Loucy (cell line): ENCODE data around the gene ATP8A1.

Experiments used
- H2AFZ ChIP-seq: fragments of 200-600 bp; sonication (generic); 2 replicates; pipeline ENCODE4 v1.6.0; 2016; ENCODE audit warnings: antibody characterized with exemption, mild to moderate bottlenecking, low read length, moderate library complexity
- H3F3A ChIP-seq: fragments of 200-600 bp; 2 replicates; pipeline ENCODE4 v1.6.0; 2016; ENCODE audit warnings: antibody characterized with exemption, low read depth, mild to moderate bottlenecking
- H3K27me3 ChIP-seq: fragments of 200-600 bp; sonication (generic); 2 replicates; pipeline ENCODE4 v1.6.1; 2014; ENCODE audit warnings: low read length, mild to moderate bottlenecking; ENCODE audit not compliant: insufficient read depth, poor library complexity, severe bottlenecking
- H3K36me3 ChIP-seq: fragments of 200-600 bp; sonication (generic); 2 replicates; pipeline ENCODE4 v1.6.1; 2016; ENCODE audit warnings: low read length; ENCODE audit not compliant: insufficient read depth
- H3K4me1 ChIP-seq: fragments of 200-600 bp; sonication (generic); 2 replicates; pipeline ENCODE4 v1.5.1; 2014; ENCODE audit warnings: low read length, mild to moderate bottlenecking; ENCODE audit not compliant: insufficient read depth, poor library complexity, severe bottlenecking
- H3K4me2 ChIP-seq: fragments of 200-600 bp; sonication (generic); 2 replicates; pipeline ENCODE4 v1.6.0; 2014; ENCODE audit warnings: antibody characterized with exemption, low read length, low read depth, mild to moderate bottlenecking; ENCODE audit not compliant: poor library complexity, severe bottlenecking
- H3K4me3 ChIP-seq: fragments of 200-600 bp; sonication (generic); 2 replicates; pipeline ENCODE4 v1.5.1; 2014; ENCODE audit warnings: low read length, mild to moderate bottlenecking, mixed read lengths; ENCODE audit not compliant: poor library complexity, severe bottlenecking
- H3K79me2 ChIP-seq: fragments of 200-600 bp; sonication (generic); 2 replicates; pipeline ENCODE4 v1.6.1; 2014; ENCODE audit warnings: low read length; ENCODE audit not compliant: insufficient read depth
- H3K9ac ChIP-seq: fragments of 200-600 bp; sonication (generic); 2 replicates; pipeline ENCODE4 v1.6.0; 2014; ENCODE audit warnings: mild to moderate bottlenecking, low read depth, low read length, moderate library complexity; ENCODE audit not compliant: poor library complexity, severe bottlenecking
- H3K9me2 ChIP-seq: fragments of 200-600 bp; sonication (generic); replicated peaks from 2 replicates; pipeline ENCODE4 v1.6.1; 2016; ENCODE audit warnings: low read depth, low read length, mixed read lengths
- H3K9me3 ChIP-seq: fragments of 200-600 bp; sonication (generic); 2 replicates; pipeline ENCODE4 v1.6.1; 2014; ENCODE audit warnings: mild to moderate bottlenecking, antibody characterized with exemption, low read length, low read depth; ENCODE audit not compliant: insufficient read depth
- H4K20me1 ChIP-seq: fragments of 200-600 bp; sonication (generic); 2 replicates; pipeline ENCODE4 v1.6.0; 2014; ENCODE audit warnings: antibody characterized with exemption, low read length, mild to moderate bottlenecking; ENCODE audit not compliant: insufficient read depth, poor library complexity, severe bottlenecking
- EZH2phosphoT487 ChIP-seq: fragments of 200-600 bp; IDR thresholded peaks from 2 replicates; pipeline ENCODE4 v1.6.1; 2018; ENCODE audit warnings: antibody characterized with exemption, mild to moderate bottlenecking, moderate library complexity, borderline replicate concordance
- TF ChIP-seq, protein P1 (sequence below): fragments of 200-600 bp; sonication (generic); conservative IDR thresholded peaks from 2 replicates; pipeline ENCODE4 v1.5.1; 2014; ENCODE audit warnings: mild to moderate bottlenecking, antibody characterized with exemption, low read length

Gene ATP8A1

GRCh38 chr4:42547805-42548204 is 109.1 kb downstream of the ATP8A1 start:
- peaks cover under 1% of the 10 kb centered on the region; the same call in 1 of the 2 replicates for H3K36me3 ChIP-seq
- H3K9me2 ChIP-seq: no peaks in the 10 kb centered on the region
- H3K4me1 ChIP-seq: no peaks in the 10 kb centered on the region
- TF ChIP-seq, protein P1, sequence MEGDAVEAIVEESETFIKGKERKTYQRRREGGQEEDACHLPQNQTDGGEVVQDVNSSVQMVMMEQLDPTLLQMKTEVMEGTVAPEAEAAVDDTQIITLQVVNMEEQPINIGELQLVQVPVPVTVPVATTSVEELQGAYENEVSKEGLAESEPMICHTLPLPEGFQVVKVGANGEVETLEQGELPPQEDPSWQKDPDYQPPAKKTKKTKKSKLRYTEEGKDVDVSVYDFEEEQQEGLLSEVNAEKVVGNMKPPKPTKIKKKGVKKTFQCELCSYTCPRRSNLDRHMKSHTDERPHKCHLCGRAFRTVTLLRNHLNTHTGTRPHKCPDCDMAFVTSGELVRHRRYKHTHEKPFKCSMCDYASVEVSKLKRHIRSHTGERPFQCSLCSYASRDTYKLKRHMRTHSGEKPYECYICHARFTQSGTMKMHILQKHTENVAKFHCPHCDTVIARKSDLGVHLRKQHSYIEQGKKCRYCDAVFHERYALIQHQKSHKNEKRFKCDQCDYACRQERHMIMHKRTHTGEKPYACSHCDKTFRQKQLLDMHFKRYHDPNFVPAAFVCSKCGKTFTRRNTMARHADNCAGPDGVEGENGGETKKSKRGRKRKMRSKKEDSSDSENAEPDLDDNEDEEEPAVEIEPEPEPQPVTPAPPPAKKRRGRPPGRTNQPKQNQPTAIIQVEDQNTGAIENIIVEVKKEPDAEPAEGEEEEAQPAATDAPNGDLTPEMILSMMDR: no peak
- no peak for TF ChIP-seq EZH2phosphoT487
- H2AFZ ChIP-seq: no peak overlapping the region
- H3K4me2 ChIP-seq: no peak overlapping the region
- no peaks in the 10 kb centered on the region for H3K27me3 ChIP-seq
- no peaks in the 10 kb centered on the region for H3K79me2 ChIP-seq
- no peaks in the 10 kb centered on the region for H3K9me3 ChIP-seq
- H3K4me3 ChIP-seq: no peak overlapping the region
- no peaks in the 10 kb centered on the region for H4K20me1 ChIP-seq
- no peaks in the 10 kb centered on the region for H3F3A ChIP-seq
- H3K9ac ChIP-seq: no peak overlapping the region

GRCh38 chr4:42543762-42544161 is 113.1 kb downstream of the ATP8A1 start:
- no peak for TF ChIP-seq EZH2phosphoT487
- TF ChIP-seq, protein P1: no peak
- no peak overlapping the region for H2AFZ ChIP-seq
- H3K4me1 ChIP-seq: no peaks in the 10 kb centered on the region
- H3K4me2 ChIP-seq: no peak overlapping the region
- no peaks in the 10 kb centered on the region for H3K9me2 ChIP-seq
- no peaks in the 10 kb centered on the region for H3F3A ChIP-seq
- no peaks in the 10 kb centered on the region for H3K79me2 ChIP-seq
- no peaks in the 10 kb centered on the region for H3K27me3 ChIP-seq
- no peaks in the 10 kb centered on the region for H3K9me3 ChIP-seq
- H3K36me3 ChIP-seq: peaks cover 4% of the 10 kb centered on the region; the same call in 1 of the 2 replicates
- H3K4me3 ChIP-seq: no peak overlapping the region
- H3K9ac ChIP-seq: no peak overlapping the region
- no peaks in the 10 kb centered on the region for H4K20me1 ChIP-seq

DNA sequence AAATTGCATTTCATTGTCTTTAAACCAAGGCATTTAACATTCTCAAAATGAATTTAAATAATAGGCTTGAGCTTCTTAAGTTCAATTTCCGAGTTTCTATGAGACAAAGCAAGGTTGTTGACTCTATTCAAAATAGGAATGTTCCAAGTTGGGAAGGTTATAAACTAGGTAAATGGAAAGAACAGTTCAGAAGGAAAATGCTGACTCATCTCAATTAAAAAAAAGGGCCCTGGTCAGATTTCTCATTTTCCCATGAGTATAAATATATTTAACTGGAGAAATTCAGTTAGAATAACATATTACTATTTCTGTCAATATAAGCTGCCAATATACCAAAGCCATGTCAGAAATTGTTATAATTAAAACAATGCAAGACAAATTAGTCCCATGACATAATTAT is 113.8 kb downstream of the ATP8A1 start:
- H3K4me3 ChIP-seq: no peak overlapping the region
- H3K4me1 ChIP-seq: no peaks in the 10 kb centered on the region
- no peak overlapping the region for H3K4me2 ChIP-seq
- H3K9me3 ChIP-seq: no peaks in the 10 kb centered on the region
- no peaks in the 10 kb centered on the region for H3K79me2 ChIP-seq
- no peak overlapping the region for H3K9ac ChIP-seq
- H3K36me3 ChIP-seq: peaks cover 4% of the 10 kb centered on the region; the same call in 1 of the 2 replicates
- no peaks in the 10 kb centered on the region for H3K9me2 ChIP-seq
- H3F3A ChIP-seq: no peaks in the 10 kb centered on the region
- TF ChIP-seq, protein P1: no peak
- TF ChIP-seq EZH2phosphoT487: no peak
- H2AFZ ChIP-seq: no peak overlapping the region
- H4K20me1 ChIP-seq: no peaks in the 10 kb centered on the region
- no peaks in the 10 kb centered on the region for H3K27me3 ChIP-seq
